ENCODE data around the gene OR6V1.

DNA sequence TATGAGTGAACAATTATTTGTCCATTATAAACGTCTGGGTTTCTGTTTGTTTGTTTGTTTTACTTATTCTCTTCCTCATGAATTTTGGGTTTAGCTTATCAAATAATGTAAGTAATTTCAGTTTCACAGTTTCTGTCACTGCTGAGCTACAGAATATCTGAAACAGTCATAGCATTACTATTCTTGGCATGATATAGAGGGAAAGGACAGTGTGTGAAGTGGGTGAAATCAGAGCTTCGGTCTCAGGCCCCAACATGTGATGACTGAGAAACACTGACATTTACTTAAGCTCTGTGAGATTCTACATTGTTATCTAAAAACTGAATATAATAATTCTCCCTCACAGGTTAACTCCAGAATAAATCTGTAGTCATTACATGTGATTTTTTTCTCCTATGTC, 8.8 kb upstream of the OR6V1 start:
- TF ChIP-seq, protein P1, sequence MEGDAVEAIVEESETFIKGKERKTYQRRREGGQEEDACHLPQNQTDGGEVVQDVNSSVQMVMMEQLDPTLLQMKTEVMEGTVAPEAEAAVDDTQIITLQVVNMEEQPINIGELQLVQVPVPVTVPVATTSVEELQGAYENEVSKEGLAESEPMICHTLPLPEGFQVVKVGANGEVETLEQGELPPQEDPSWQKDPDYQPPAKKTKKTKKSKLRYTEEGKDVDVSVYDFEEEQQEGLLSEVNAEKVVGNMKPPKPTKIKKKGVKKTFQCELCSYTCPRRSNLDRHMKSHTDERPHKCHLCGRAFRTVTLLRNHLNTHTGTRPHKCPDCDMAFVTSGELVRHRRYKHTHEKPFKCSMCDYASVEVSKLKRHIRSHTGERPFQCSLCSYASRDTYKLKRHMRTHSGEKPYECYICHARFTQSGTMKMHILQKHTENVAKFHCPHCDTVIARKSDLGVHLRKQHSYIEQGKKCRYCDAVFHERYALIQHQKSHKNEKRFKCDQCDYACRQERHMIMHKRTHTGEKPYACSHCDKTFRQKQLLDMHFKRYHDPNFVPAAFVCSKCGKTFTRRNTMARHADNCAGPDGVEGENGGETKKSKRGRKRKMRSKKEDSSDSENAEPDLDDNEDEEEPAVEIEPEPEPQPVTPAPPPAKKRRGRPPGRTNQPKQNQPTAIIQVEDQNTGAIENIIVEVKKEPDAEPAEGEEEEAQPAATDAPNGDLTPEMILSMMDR (IDR thresholded peaks at IDR 0.05; ENCODE audit: low read length) = no peak
- TF ChIP-seq EZH2 (IDR thresholded peaks at IDR 0.05; ENCODE audit: borderline replicate concordance, low read length) = no peak
